OCI-LY3 (cell line): ENCODE measurements around the gene TCF4.

Experiments
- H2AFZ ChIP-seq: fragments of 200-600, 300-600 bp; shearing (Covaris generic); 2 replicates; pipeline ENCODE4 v1.6.0; 2014; ENCODE audit warnings: antibody characterized with exemption, low read depth, low read length
- H3K27ac ChIP-seq: fragments of 200-600, 300-600 bp; sonication (generic); 2 replicates; pipeline ENCODE4 v1.5.1; 2014; ENCODE audit warnings: mild to moderate bottlenecking, low read length, moderate library complexity, mixed read lengths
- H3K27me3 ChIP-seq: fragments of 200-600, 300-600 bp; sonication (generic); 2 replicates; pipeline ENCODE4 v1.6.1; 2014; ENCODE audit warnings: low read depth, low read length, mixed read lengths
- H3K36me3 ChIP-seq: fragments of 200-600, 300-600 bp; sonication (generic); replicated peaks from 2 replicates; pipeline ENCODE3; 2014; ENCODE audit warnings: low read depth, low read length, mixed read lengths
- H3K4me1 ChIP-seq: fragments of 300-600, 200-600 bp; sonication (generic); 2 replicates; pipeline ENCODE4 v1.6.1; 2014; ENCODE audit warnings: low read length, mixed read lengths
- H3K4me2 ChIP-seq: fragments of 200-600, 300-600 bp; sonication (generic); 2 replicates; pipeline ENCODE4 v1.6.1; 2014; ENCODE audit warnings: low read length, mixed read lengths
- H3K4me3 ChIP-seq: fragments of 300-600, 200-600 bp; sonication (generic); 2 replicates; pipeline ENCODE4 v1.5.1; 2014; ENCODE audit warnings: antibody characterized with exemption, mild to moderate bottlenecking, low read length, moderate library complexity
- H3K79me2 ChIP-seq: fragments of 300-600, 200-600 bp; shearing (Covaris generic); 2 replicates; pipeline ENCODE4 v1.6.1; 2014; ENCODE audit warnings: mild to moderate bottlenecking, low read length, mixed read lengths
- H3K9ac ChIP-seq: fragments of 300-600, 200-600 bp; shearing (Covaris generic); 2 replicates; pipeline ENCODE4 v1.6.0; 2014; ENCODE audit warnings: mild to moderate bottlenecking, low read length, moderate library complexity
- H3K9me3 ChIP-seq: fragments of 200-600, 300-600 bp; shearing (Covaris generic); 2 replicates; pipeline ENCODE4 v1.6.1; 2014; ENCODE audit warnings: low read length, mixed read lengths; ENCODE audit not compliant: insufficient read depth
- H4K20me1 ChIP-seq: fragments of 200-600, 300-600 bp; sonication (generic); 2 replicates; pipeline ENCODE4 v1.6.1; 2016; ENCODE audit warnings: low read length, mixed read lengths; ENCODE audit not compliant: insufficient read depth
- CTCF ChIP-seq: fragments of 200-600, 300-600 bp; sonication (generic); IDR thresholded peaks from 2 replicates; pipeline ENCODE4 v1.5.1; 2014; ENCODE audit warnings: antibody characterized with exemption, low read length, low read depth
- EZH2phosphoT487 ChIP-seq: fragments of 200-600 bp; shearing (Covaris generic); IDR thresholded peaks from 2 replicates; pipeline ENCODE4 v1.6.1; 2018; ENCODE audit warnings: antibody characterized with exemption, mixed run types, low read depth

The TCF4 gene

GRCh38 chr18:55302167-55302833 is 285.7 kb downstream of the TCF4 start:
- Histone ChIP-seq H3K27me3 (no peaks in the 10 kb centered on the region), H3K4me1 (peaks cover 64% of the 10 kb centered on the region), H2AFZ (no peak overlapping the region), H3K36me3 (peaks cover 83% of the 10 kb centered on the region), H3K79me2 (peaks cover 100% of the 10 kb centered on the region), H3K4me2 (peak overlapping the region; percentile 11), H3K9me3 (no peaks in the 10 kb centered on the region), H3K27ac (no peak overlapping the region), H3K4me3 (no peak overlapping the region), H3K9ac (no peak overlapping the region), H4K20me1 (peaks cover 99% of the 10 kb centered on the region)
- TF ChIP-seq CTCF (no peak), EZH2phosphoT487 (no peak)

GRCh38 chr18:55301824-55302166 is 286.2 kb downstream of the TCF4 start:
- H2AFZ ChIP-seq, result no peak overlapping the region
- H3K9me3 ChIP-seq, result no peaks in the 10 kb centered on the region
- H3K4me2 ChIP-seq, result peak overlapping the region; percentile 11
- H3K9ac ChIP-seq, result no peak overlapping the region
- H4K20me1 ChIP-seq, result peaks cover 99% of the 10 kb centered on the region
- H3K4me3 ChIP-seq, result no peak overlapping the region
- no peaks in the 10 kb centered on the region for H3K27me3 ChIP-seq
- H3K36me3 ChIP-seq, result peaks cover 82% of the 10 kb centered on the region
- TF ChIP-seq CTCF (no peak), EZH2phosphoT487 (no peak)
- H3K4me1 ChIP-seq, result peaks cover 61% of the 10 kb centered on the region
- H3K27ac ChIP-seq, result no peak overlapping the region
- peaks cover 100% of the 10 kb centered on the region for H3K79me2 ChIP-seq

- Histone ChIP-seq H2AFZ (no peak overlapping the region), H3K27ac (no peak overlapping the region), H4K20me1 (peaks cover 99% of the 10 kb centered on the region), H3K4me3 (no peak overlapping the region), H3K4me1 (peaks cover 61% of the 10 kb centered on the region), H3K4me2 (peak overlapping the region; percentile 14), H3K9me3 (no peaks in the 10 kb centered on the region), H3K9ac (no peak overlapping the region), H3K36me3 (peaks cover 82% of the 10 kb centered on the region), H3K79me2 (peaks cover 100% of the 10 kb centered on the region), H3K27me3 (no peaks in the 10 kb centered on the region)
- TF ChIP-seq EZH2phosphoT487, result no peak
- no peak for TF ChIP-seq CTCF
Measured at GRCh38 chr18:55300936-55301531, 287.0 kb downstream of the TCF4 start.

- Histone ChIP-seq H3K79me2 (peaks cover 100% of the 10 kb centered on the region), H3K4me3 (no peak overlapping the region), H2AFZ (no peak overlapping the region), H3K9me3 (no peaks in the 10 kb centered on the region), H3K4me2 (peak overlapping the region; percentile 22), H3K27me3 (no peaks in the 10 kb centered on the region), H3K4me1 (peaks cover 61% of the 10 kb centered on the region), H3K36me3 (peaks cover 82% of the 10 kb centered on the region), H3K9ac (no peak overlapping the region), H3K27ac (no peak overlapping the region; the same call in 1 of the 2 replicates), H4K20me1 (peaks cover 99% of the 10 kb centered on the region)
- no peak for TF ChIP-seq EZH2phosphoT487
- no peak for TF ChIP-seq CTCF
Measured at GRCh38 chr18:55300421-55300935, 287.5 kb downstream of the TCF4 start.
